ENCODE data around the gene ADAMTS6.
"Not testable (repeated sequence)": the region's sequence is repeated elsewhere in the genome, so short reads cannot be mapped to it uniquely, and the experiment has no call there.

The ADAMTS6 gene

DNA sequence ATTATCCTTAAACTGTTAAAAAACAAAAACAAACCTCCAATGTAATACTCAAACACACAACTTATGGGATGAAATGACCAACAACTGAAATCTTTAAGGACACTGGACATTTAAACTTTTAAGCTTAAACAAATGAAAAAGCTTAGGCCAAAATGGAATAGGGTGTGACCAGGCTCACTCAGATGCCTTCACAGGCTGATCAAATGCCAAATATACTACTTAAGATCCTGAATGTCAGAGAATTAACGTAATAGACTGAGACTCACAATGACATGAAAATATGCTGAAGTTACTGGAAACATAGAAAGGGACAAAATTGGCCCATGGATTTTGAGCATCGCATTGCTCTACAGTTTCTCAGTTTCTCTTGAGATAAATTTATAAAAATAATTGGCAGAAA lies 286.8 kb downstream of the ADAMTS6 start:
- DNase-seq = no peak

DNA sequence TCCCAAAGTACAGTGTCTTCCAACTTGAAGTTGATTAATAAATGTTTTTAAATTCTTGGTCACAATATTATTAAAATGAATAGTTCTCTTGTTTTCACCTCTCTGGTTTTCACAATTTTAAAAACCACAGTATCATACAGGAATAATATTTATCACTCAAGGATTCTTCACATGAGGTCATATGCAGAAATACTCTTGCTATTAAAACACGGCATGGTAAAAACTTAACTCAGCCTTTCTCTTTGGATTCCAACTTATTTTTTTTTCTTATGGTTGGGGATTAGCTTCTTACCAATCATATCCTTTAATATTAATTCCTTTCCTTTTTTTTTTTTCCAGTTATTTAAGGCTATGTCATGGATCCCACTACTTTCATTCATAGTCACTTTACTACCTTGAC lies 289.4 kb downstream of the ADAMTS6 start:
- DNase-seq = peak; percentile 34

DNA sequence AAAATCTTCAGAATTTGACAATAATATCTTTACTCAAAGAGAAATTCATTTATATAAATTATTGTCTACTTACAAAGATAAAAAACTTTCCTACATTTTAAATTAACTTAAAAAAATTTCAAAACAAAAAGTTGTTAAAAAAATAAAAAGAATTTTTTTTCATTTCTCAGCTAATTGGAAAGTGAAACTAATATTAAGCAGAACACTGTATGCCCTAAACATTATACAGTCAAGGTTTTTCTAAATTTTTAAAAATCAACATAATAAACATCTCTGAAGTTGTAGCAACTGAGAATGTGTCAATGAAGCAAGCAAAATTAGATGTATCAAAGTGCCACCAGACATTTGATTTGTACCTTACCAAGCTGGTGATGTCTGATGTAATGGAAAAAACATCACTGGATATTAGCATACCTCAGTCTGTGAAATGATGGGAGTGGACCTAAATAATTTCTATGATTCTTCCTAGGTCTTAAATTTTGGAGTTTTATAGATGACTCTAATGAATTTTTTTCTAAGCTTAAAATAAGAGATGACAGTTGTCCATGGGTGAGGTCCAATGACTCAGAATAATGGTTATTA lies 290.1 kb downstream of the ADAMTS6 start:
- DNase-seq = peak; percentile 39

DNA sequence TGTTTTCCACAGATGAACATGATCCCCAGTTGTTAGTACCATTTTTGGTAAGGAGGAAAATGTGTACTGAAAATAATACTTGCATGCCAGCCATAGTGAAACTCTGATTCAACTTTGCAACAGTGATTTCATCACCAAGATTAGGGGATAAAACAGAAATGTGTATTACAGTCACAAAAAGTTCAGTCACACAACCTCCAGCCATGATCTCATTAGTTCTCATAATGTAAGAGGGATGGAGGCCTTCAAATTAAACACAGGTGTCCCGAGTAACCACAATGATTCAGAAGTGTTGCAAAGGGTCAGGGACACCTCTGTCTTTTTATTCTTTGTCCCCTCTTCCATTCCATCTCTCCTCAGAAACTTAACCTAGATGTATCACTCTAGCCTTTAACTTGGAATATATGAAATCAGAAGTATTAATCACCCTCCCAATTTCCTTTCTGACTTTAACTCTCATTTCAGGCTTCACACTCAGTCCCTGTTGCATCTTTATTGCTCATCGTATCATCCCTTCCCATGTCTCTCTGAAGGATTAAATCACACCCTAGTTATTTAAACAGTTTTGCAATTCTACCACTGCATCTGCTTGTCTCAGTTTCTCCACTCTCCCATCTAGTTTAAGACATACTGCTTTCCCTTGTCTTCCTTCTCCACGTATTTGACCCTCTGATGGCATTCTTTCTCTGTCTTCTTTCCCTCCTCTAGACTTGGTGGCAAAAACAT lies 291.2 kb downstream of the ADAMTS6 start:
- peak; percentile 99 for DNase-seq

DNA sequence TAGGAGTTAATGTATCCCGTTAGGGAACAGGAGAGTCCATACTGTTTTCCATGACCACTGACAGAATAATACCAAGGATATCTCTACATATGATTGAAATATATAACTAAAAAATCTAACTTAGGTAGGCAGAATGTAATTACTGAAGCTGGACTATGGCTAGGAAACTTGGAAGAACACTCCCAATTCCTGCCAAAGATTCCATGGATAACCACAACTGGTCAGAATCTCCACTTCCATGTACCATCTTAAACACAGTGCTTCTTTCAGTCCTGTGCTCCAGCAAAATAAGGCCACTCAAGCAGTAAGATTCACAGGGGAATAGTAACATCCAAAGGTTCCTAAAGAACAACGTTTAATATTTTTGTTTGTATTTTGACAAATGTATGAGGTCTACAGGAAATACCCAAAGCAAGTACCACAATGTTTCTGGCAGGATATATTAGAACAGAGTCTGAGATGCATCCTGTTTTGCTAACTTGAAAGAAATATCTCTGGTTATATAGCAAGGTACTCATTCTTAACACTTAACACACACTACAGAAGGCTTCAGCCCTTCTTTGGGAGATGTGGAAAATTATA lies 295.0 kb downstream of the ADAMTS6 start:
- no peak for DNase-seq

DNA sequence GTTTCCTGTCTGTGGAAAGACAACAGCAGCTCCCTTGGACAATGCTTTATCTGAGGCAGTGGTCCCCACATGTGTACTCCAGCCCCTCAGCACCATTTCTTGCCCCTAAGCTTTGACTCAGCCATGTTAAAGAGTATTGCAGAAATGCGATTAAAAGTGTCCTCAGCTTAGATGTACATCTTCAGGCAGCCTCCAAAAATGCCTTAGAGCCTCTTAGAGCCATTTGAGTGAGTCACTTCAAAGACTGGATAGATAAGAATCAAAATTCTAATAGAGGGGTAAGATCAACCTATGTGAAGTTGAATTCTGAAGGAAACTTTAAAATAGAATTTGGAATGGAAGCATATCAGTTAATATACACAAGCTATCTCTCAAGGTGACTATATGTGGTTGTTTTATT lies 296.3 kb downstream of the ADAMTS6 start:
- peak; percentile 65 for DNase-seq

DNA sequence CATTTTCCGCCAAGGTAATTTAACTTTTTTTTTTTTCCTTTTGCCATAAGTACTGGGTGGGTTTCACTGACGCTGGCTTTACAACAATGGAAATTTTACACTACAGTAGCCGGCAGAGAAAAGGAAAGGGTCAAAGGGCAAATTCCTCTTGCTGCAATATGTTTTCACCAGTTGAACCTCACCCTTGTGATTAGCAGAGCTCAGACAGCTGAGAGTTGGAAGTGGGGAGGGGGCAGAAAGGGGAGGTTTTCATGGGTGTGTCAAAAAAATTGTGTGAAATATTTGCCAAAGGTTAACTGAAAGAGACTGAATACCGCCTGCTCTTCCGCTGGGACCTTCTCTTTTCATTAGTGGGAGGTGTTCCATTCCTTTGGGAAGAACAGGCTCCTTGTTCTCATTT lies 296.9 kb downstream of the ADAMTS6 start:
- no peak for DNase-seq

DNA sequence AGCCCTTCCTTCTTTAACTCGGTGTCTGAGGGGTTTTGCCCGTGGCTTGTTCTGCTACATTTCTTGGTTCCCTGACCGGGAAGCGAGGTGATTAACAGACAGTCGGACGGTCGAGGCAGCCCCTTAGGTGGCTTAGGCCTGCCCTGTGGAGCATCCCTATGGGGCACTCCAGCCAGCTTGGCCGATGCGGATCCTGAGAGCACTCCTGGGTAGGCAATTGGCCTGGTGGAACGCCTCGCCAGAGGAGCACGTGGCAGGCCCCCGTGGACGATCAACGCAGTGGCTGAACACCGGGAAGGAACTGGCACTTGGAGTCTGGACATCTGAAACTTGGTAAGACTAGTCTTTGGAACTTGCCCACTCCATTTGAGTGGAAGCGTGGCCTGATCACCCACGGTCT lies 307.5 kb downstream of the ADAMTS6 start:
- not testable (repeated sequence) for DNase-seq

DNA sequence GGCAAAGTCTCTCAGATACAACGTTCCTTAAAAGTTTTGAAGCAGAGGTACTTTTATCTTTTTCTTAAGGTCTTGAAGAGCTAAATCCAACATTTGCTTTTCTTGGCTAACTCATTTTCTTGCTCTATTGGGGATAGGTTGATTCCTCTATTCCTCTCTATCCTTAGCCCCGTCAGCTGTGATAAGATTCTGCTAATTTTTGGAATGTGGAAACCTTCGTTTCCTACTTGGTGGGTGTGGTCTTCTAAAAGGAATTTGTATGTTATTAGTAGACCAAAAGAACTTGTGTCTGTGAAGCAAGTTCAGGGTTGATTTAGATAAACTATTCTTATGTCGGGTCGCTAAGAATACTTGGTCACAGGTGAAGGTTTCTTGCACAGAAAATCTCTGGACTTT lies 308.6 kb downstream of the ADAMTS6 start:
- no peak for DNase-seq

DNA sequence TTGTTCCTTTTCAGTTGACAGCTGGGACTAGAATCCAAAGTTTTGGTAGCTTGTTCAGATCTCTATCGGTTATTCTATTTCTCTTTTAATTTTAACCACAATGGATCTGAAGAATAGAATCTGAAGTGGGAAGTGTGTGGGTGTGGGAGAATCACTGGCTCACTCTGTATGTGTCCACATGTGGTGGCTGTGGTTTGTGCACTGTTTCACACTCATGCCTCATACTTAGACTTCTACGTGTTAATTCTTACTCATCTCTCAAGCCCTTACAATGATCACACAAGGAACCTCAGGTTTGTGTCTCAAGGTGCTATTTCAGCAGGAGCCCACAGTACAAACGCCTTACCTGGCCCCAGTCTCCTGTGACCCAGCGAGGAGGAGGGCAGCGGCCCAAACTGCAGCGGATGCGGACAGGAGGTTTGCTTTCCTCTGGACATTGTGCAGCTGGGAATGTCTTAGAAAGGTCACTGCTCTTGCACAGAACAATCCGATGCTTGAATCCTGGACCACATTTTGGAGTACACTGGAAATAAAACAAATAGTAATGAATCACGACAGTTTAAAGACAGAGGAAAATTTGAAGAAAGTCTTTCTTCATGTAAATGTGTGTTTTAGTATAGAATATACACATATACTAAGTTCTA lies 309.1 kb downstream of the ADAMTS6 start:
- DNase-seq = peak; percentile 75

DNA sequence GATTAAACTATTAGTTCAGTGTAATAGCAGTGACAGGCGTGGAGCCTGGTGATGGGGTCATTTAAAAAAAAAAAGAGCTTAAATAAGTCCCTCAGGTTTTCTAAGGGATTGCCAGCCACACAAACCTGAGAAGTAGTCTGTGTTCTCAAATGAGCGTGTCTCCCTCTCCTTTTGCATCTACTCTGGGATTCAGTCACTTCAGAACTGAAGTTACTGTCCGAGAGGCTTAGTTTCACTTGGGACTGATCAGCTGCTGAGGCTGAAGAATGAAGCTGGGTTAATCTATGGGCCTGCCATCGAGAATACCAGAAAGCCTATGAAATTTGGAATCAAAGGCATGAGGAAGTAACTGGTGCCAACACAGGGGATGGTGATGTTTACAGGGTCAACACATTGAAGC lies 310.1 kb downstream of the ADAMTS6 start:
- no peak for DNase-seq

DNA sequence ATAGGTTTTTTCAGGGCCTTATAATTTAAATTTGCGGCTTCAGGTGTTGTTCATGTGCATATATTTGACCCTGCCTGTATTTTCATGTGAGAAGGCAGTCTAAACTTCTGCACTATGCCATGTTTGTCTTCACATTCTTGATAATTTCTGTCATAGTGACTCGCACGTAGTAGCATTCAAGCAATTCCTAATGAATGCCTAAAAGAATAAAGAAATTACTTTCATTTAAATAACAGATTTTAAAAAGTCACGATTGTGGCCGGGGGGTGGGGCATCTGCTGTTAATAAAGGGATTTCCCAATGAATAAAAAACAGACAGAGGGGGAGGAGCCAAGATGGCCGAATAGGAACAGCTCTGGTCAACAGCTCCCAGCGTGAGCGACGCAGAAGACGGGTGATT lies 318.0 kb downstream of the ADAMTS6 start:
- DNase-seq = peak; percentile 87

DNA sequence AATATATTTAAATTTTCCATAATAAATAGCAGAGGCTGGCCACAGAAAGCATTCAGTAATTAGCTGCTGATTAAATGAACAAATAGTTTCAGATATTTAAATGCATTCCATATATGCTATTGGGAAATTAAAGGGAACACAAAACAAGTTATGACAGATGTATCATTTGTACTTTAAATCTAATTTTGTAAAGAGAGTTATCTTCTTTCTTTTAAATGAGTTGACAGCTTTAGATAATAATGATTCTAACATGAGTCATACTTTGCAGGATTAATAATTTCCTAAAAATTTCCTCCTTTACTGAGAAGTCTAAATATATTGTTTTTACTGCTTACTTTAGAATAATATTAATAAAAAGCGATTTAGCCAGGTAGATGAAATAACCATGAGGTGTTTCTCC lies 320.1 kb downstream of the ADAMTS6 start:
- no peak for DNase-seq

DNA sequence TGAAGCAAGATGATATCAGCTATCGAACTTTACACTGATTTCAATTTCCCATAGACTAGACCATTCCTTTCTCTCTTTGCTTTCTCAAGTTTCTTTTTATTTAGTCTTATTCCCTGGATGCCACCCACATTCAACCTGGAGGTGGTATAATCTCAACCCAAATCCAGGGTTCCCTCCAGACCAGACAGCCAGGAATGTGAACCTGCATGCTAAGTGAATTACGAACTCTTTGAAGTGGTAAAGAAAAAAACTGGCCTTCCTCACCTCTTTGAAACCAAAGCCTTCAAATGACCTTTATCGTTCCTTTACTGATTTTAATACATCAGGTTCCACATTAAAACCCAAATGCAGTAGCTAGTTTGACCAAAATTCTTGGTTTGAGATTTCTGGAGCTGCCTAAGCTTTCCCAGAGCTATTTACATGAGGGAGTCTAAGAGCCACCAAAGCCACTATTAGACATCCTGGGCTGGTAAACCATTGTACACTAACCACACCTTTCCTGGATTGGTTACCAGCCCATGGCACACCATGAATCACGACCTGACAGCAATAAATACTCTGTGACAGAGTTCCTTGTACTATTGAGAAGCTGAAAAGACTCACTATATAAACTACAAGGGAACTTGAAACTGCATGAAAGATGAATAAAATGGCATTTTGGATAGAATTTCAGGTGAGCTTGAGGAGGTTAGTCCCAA lies 323.7 kb downstream of the ADAMTS6 start:
- DNase-seq = no peak

DNA sequence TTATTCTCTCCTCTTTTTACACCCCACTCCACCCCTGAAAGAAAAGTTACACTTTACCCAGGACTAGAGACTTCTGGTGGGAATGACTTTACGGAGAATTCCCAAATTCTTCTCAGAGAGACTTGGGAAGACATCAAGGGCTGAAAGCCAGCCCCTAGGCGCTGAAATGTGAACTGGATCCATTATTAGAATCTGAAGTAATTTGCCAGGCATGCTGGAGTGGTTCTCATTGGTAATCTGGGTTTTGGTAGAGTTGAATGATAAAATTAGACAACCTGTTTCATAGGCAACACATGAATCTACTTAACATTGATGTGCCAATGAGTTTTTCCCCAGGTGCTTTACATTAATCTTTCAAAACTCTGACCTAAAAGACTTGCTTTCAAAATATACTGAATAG lies 324.8 kb downstream of the ADAMTS6 start:
- DNase-seq = no peak

DNA sequence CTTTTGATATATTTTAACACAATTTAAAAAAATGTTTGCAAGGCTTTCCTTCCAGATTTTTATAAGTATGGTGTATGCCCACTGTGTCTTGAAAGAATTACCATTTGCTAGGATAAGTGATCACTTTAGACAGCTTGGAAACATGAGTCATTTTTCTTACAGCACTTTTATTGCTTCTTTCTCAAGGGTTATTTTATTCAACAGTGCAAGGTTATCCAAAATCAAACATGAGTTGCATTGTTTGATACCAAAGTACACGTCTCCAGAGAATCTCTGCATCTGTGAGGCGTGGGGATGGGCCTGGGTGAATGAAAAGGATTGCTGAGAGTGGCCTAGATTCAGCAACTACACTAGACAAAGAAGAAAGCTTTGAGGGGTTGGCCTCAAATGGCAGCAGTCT lies 329.6 kb downstream of the ADAMTS6 start:
- DNase-seq = peak; percentile 76

DNA sequence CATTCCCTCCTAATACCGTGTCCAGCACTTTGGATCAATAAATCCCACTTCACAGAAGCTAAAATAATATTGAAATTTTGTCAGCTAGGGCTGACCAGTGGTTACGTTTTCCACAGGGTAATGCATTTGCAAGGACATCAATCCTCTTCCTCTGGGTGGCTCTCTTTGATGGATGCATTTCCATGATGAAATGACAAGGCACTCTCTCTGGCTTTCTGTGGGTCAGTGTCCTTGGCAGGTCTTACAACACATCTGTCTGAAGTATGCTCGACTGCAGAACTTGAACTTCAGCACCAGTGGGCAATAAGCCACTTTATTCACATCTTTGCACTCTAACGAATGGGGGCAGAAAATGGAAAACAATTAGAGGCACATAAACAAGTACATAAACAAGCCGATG lies 330.1 kb downstream of the ADAMTS6 start:
- no peak for DNase-seq

DNA sequence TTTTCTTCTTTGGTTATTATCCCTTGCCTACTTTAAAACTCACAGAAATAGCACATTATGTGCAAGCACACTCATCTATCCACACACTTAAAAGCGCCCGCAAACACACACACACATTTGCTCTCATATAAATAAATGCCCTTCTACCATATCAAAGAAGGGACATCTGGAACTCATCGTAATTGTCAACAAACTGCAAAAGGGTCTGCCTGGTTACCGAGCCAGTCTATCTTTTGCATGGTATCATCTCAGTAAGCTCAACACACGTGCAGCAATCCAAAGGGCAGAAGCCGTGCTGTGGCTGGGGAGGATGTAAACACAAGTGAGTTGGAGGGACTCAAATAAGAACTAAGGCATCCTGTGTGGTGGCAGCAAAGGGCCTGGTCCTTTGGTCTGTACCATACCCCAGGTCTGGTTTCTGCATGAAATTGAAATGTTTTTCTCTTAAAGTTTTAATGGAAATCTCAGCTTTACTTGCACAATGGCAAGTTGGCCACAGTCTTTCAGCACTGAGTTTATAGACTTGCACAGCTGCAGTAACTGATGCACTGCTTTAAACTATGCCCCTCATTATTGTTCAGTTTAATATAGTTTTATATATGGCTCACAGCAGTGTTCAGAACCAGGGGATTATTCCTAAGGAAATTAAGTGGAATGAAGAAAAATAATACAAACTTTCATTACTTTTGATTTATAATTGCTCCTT lies 331.0 kb downstream of the ADAMTS6 start:
- DNase-seq = no peak

DNA sequence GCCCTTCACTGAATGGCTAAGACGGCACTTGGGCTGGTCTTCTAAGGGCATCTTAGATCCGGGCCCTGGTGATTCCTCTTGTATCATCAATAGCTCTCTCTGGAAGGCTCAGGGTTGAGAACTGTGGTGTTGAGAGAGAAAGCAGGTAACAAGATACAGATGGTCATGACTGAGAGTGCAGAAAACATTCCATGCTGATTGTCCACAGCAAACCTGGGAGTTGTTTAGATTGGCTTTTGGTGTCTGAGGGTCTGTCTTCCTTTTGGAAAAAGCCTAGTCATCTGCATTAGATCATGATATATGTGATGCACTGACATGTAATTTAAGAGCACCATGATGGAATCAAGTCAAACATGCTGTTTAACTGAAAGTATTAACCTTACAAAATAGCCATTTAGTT lies 331.9 kb downstream of the ADAMTS6 start:
- DNase-seq = peak; percentile 37

DNA sequence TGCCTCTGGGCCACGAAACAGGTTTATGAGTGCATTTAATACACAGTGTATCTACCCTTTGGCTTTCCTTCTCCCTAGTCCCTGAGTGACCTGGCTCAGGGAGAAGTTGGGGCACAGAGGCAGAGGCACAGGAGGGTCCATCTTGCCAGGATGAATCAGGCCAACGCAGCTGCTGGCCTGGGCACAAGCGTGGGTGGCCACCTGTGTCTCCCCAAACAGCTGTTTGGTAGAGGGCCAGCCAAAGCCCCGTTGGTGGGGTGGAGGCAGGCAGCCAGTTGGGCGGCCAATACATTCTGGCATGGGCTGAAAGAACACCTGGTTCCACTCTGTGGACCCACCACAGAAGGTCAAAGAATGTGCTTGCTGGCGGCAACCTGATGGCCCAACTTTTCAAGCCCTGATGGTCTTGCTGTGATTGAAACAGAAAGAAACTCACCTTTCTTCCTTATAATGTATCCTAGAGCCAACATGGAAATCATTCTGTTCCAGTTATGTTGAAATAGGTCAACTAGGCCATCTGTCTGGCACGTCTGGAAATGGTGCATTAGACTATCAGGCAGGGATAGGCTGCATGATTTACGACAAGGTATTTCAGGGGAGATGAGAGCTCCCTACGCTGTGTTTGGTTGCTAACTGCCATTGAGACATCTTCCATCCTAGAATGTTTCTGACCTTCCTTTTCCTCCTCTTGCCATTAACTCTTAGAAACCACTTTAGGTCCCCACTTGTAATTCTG lies 337.4 kb downstream of the ADAMTS6 start:
- DNase-seq = no peak

DNA sequence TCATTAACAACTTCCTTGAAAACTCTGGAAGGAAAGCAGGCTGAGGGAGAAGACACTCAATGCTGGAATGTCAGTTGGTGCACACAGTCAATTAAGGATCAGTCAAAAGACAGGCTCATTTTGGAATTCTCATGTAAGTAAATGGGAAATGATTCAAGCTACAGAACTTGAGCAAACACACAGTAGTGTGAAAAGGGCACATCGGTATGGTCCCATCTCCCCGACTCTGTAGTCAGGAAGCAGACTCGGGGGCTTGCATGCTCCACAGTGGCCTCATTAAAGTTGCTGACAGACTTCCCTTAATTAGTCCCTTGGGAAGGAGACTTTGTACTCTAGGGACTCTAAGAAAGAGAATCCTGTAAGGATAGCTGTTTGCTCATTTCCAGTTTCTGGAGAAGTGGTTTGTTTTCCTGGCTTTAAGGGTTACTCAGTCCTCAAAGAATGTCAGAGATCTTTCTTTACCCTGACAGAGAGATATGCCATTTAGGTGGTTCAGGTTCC lies 339.2 kb downstream of the ADAMTS6 start:
- DNase-seq = peak; percentile 98

DNA sequence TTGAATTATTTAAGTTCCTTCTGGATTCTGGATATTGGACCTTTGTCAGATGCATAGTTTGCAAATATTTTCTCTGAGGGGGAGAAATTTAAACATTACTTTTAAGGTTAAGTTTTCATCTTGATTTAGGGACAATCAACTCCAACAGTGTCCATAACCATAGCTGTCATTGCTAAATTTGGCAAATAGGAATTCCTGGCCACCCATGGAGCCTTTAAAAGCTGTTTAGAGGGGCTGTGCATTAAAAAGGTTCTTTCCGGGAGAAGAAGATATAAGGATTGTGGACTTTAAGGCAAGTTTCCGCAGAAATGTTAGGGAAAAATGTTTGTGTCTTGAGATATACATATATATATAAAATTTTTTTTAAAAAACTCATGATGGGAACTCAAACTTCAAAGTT lies 339.7 kb downstream of the ADAMTS6 start:
- DNase-seq = peak; percentile 35
